Right atrium auricular region (tissue), 2 donors: ENCODE data around the gene TXLNB. TPM values are rescaled to one million over a fixed set of nuclear protein-coding genes. Genes with fewer than 3 reads are reported as not detected.

Experiments
- DNase-seq: peaks from one replicate; pipeline ENCODE4 v3.0.0-alpha.2; 2019; ENCODE audit warnings: low spot score
- H3K27ac ChIP-seq, 2 donors: fragments of 200-600 bp; sonication (generic); 1 replicate in 1 of 2; 2 replicates in 1 of 2; pipeline ENCODE4 v1.5.1; 2016 to 2019
- H3K27me3 ChIP-seq, 2 donors: fragments of 200-600 bp; sonication (generic); one replicate each; pipeline versions ENCODE4 v1.5.1 to v1.6.0; 2017 to 2019
- H3K36me3 ChIP-seq: fragments of 200-600 bp; sonication (generic); one replicate; pipeline ENCODE4 v1.5.1; 2016
- H3K4me1 ChIP-seq, 2 donors: fragments of 200-600 bp; sonication (generic); one replicate each; pipeline versions ENCODE4 v1.5.1 to v1.6.0; 2017 to 2019
- H3K4me3 ChIP-seq, 2 donors: fragments of 200-600 bp; sonication (generic); 1 replicate in 1 of 2; 2 replicates in 1 of 2; pipeline ENCODE4 v1.5.1; 2017 to 2019; ENCODE audit warnings: mild to moderate bottlenecking in 1 of 2, moderate library complexity in 1 of 2
- H3K9me3 ChIP-seq, 2 donors: fragments of 200-600 bp; sonication (generic); one replicate each; pipeline ENCODE4 v1.5.1; 2019
- total RNA-seq, 2 donors: library from RNA; depleted of rRNA; stranded (reverse); fragments of >200 nt; gene quantifications; one replicate each; pipeline ENCODE4 v1.1.0, GENCODE V29; 2016
- TF ChIP-seq, protein P1 (sequence below), 2 donors: fragments of 200-600 bp; sonication (generic); IDR thresholded peaks; one replicate each; pipeline ENCODE4 v1.5.1; 2019; ENCODE audit warnings: antibody characterized with exemption in 2 of 2

TXLNB gene
- total RNA-seq, 2 donors from 2014 or later = 74.7 to 132 TPM

DNA sequence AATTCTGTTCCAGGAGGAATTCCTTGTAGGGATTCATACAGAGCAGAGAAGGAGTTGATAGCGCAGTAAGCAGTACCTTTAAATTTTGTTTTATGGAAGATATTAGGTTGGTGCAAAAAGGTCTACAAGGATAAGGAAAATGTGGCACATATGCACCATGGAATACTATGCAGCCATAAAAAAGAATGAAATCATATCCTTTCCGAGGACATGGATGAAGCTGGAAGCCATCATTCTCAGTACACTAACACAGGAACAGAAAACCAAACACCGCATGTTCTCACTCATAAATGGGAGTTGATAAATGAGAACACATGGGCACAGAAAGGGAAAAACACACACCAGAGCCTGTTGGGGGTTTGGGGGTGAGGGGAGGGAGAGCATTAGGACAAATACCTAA, 37.4 kb upstream of the TXLNB start:
- Histone ChIP-seq H3K27ac (no peak overlapping the region), H3K9me3 (no peaks in the 10 kb centered on the region), H3K4me1 (no peaks in the 10 kb centered on the region), H3K4me3 (no peak overlapping the region), H3K36me3 (no peaks in the 10 kb centered on the region), H3K27me3 (no peaks in the 10 kb centered on the region)
- no peak for DNase-seq
- TF ChIP-seq, protein P1, sequence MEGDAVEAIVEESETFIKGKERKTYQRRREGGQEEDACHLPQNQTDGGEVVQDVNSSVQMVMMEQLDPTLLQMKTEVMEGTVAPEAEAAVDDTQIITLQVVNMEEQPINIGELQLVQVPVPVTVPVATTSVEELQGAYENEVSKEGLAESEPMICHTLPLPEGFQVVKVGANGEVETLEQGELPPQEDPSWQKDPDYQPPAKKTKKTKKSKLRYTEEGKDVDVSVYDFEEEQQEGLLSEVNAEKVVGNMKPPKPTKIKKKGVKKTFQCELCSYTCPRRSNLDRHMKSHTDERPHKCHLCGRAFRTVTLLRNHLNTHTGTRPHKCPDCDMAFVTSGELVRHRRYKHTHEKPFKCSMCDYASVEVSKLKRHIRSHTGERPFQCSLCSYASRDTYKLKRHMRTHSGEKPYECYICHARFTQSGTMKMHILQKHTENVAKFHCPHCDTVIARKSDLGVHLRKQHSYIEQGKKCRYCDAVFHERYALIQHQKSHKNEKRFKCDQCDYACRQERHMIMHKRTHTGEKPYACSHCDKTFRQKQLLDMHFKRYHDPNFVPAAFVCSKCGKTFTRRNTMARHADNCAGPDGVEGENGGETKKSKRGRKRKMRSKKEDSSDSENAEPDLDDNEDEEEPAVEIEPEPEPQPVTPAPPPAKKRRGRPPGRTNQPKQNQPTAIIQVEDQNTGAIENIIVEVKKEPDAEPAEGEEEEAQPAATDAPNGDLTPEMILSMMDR (IDR thresholded peaks at IDR 0.05) = no peak

DNA sequence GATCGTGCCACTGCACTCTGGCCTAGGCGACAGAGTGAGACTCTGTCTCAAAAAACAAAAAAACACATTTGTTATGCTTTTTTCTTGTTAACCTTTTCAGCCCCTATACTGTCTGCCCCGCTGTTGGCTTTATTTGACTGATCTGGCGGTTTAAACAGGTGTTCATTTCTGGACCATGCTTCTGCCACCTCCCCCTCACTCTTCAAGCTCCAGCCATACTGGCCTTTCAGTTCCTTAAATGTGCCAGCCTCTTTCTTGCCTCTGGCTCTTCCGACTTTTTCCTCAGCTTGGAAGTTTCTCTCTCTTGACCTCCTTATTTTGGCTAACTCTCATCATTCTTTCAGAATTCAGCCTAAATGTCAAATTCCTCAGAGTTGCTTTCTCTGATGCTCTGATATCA, 35.2 kb upstream of the TXLNB start:
- no peaks in the 10 kb centered on the region for H3K36me3 ChIP-seq
- H3K9me3 ChIP-seq = no peaks in the 10 kb centered on the region
- H3K27ac ChIP-seq = no peak overlapping the region
- TF ChIP-seq, protein P1 (IDR thresholded peaks at IDR 0.05) = no peak
- H3K4me1 ChIP-seq = no peaks in the 10 kb centered on the region
- no peak for DNase-seq
- H3K27me3 ChIP-seq = no peaks in the 10 kb centered on the region
- H3K4me3 ChIP-seq = no peak overlapping the region

DNA sequence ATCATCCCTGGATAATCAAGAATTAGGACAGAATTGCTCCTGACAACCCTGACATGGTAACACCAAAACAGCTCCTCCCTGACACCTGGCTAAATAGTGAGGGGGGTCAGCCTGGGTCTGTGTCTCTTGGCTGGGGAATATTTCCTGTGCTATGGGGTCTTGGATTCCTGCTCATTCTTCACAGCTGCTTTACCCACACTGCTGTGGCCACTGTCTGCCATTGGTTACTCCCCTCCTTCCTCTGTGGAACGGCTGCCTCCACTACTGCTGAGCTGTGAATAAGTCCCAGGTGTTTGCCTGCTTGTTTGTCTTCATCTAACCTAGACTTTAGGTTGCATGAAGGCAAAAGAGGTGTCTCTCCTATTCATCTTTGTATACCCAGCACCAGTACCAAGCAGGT, 33.9 kb upstream of the TXLNB start:
- no peaks in the 10 kb centered on the region for H3K27me3 ChIP-seq
- no peak overlapping the region for H3K4me3 ChIP-seq
- no peak for DNase-seq
- TF ChIP-seq, protein P1 (IDR thresholded peaks at IDR 0.05) = no peak
- H3K36me3 ChIP-seq = no peaks in the 10 kb centered on the region
- H3K27ac ChIP-seq = no peak overlapping the region
- no peaks in the 10 kb centered on the region for H3K9me3 ChIP-seq
- no peaks in the 10 kb centered on the region for H3K4me1 ChIP-seq

DNA sequence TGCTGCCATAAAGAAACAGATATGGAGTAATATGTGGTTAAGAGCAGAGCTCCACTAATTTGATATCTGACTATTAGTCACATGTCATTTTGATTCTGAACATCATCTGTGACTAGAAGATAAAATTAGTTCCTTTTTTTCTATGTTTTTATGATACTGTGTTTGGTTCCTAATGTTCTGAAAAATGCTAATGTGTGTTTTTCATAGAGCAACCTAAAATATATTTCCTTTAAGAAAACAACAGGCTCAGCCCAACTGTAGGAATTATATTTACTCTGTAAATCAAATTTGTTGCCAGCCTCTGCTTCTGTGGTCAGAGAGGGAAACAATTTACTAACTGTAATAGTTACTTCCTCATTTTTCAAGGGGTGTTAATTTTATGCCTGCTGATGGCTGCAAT, 33.3 kb upstream of the TXLNB start:
- Histone ChIP-seq H3K9me3 (no peaks in the 10 kb centered on the region), H3K27ac (peak overlapping the region in 1 of 2 donors; percentile 56), H3K36me3 (no peaks in the 10 kb centered on the region), H3K4me1 (no peaks in the 10 kb centered on the region), H3K4me3 (no peak overlapping the region), H3K27me3 (no peaks in the 10 kb centered on the region)
- TF ChIP-seq, protein P1 (IDR thresholded peaks at IDR 0.05) = no peak
- no peak for DNase-seq

DNA sequence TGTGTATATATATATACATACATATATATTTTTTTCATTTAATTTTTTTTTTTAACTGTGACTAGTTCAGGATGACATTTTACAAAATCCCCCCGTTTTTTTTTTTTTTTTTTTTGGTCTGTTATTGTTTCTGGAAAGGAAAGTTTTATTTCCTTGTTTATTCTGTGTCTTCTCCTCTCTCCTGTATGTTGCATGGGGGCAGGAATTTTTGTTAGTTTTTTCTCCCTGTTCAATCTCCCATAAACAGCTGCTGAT, 32.4 kb upstream of the TXLNB start:
- Histone ChIP-seq H3K4me3 (no peak overlapping the region), H3K27ac (peak overlapping the region; percentile 56 to 69)

More for the DNA sequence above, 32.4 kb upstream of the TXLNB start:
- DNase-seq = no peak
- TF ChIP-seq, protein P1 (IDR thresholded peaks at IDR 0.05) = no peak
- Histone ChIP-seq H3K36me3 (no peaks in the 10 kb centered on the region), H3K4me1 (no peaks in the 10 kb centered on the region), H3K9me3 (no peaks in the 10 kb centered on the region), H3K27me3 (no peaks in the 10 kb centered on the region)
